ENCODE measurements around the gene ETS2.
"Not testable (repeated sequence)": the region's sequence is repeated elsewhere in the genome, so short reads cannot be mapped to it uniquely, and the experiment has no call there.

Gene ETS2

DNA sequence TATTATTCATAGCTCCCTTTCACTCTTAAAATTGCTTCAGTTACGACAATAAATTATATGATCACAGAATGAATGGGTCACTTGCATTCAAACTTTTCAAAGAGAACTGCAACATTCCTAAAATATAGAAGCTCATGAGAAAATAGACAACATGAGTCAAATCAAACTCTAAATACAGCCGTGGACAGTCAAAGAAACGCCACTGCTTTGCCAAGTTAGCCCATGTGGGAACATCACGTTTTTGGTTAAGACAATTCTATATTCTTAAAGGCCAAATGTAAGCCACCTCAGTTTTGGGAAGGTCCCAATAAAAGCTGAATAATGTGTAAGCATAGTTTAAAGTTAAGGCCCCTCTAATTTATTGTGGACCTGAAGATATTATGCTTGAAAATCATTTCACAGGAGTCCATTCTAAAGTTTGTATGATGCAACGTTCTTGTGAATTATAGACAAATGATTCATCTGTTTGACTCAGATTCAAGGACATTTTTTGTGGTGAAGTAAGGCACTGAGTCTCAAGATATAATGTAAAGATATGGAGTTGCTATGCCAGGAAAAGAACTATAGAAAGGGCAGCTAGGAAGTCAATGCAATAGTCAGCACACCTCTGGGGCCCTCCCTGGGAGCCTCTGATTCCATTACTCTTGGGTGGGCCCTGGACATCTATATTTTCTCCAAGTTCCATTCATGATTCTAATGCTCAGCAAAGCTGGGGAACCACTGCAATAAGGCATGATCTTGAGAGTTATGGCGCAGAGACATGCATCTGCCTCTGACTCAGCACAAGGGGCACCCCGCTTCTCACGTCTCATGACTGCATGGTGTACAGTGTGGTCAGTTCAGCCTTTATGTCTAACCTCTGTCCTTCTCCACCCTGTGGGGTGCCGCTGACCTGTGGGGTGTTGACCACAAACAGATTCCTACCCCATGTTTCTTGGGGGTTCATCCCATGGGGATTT is 33.9 kb downstream of the ETS2 start:
- H3K27me3 Mint-ChIP-seq (ENCODE audit: low read depth) = no peaks in the 10 kb centered on the region
- H3K9me3 Mint-ChIP-seq = no peaks in the 10 kb centered on the region
- H3K27ac Mint-ChIP-seq = no peak overlapping the region
- H3K4me3 Mint-ChIP-seq = no peak overlapping the region
- peak; percentile 66 for DNase-seq (ENCODE audit: low spot score)
- no peaks in the 10 kb centered on the region for H3K36me3 Mint-ChIP-seq (ENCODE audit: low read depth)
- H3K4me1 Mint-ChIP-seq (ENCODE audit: low read depth) = peaks cover 16% of the 10 kb centered on the region

DNA sequence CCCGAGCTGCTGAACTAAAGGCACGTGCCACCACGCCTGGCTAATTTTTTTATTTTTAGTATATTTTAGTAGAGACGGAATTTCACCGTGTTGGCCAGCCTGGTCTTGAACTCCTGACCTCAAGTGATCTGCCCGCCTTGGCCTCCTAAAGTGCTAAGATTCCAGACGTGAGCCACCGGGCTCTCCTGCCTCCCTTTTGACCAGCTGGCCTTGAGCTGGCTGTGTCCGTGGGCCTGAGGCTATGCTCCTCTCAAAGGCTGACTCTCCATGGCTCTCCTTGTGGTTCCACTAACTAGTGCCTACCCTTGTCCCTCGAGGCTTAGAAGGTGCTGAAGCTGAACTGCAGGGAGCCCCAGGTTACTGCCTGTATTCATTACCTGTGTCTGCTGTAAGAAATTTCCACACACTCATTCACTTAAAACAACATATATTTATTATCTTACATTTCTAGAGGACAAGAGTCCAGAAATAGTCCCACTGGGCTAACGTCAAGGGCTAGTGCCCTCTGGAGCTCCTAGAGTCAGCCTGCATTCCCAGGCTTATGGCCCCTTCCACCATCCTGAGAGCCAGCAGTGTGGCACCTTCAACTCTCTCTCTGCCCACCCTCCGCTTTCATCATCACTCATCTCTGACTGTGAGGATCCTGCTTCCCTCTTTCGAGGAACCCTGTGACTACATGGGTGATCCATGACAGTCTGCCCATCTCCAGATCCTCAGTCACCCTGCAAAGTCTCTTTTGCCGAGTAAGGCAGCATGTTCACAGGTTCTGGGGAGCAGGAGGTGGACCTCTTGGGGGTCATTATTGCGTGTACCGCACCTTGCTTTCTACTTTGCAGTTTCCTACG is 34.9 kb downstream of the ETS2 start:
- Mint-ChIP-seq H3K4me3 (no peak overlapping the region), H3K27ac (no peak overlapping the region), H3K27me3 (ENCODE audit: low read depth) (no peaks in the 10 kb centered on the region), H3K4me1 (ENCODE audit: low read depth) (peaks cover 16% of the 10 kb centered on the region), H3K9me3 (no peaks in the 10 kb centered on the region), H3K36me3 (ENCODE audit: low read depth) (no peaks in the 10 kb centered on the region)
- DNase-seq (ENCODE audit: low spot score) = no peak

DNA sequence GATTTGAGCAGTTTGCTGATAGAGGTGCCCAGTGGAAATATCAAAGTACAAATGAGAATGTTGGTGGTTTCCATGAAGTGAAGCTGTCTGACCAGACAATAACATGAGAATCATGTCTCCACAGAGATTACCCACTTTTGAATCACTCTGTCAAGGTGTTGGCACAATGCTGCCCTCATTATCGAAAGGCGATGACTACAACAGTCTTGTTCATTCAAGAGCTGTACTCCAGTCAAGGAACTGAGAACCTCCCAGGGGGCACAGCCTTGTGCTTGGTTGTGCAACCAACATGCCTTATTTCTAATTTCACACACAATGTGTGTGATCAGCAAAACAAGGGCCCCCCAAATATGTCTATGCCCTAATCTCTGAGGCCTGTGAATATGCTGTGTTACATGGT is 35.7 kb downstream of the ETS2 start:
- no peaks in the 10 kb centered on the region for H3K36me3 Mint-ChIP-seq (ENCODE audit: low read depth)
- DNase-seq (ENCODE audit: low spot score) = no peak
- no peak overlapping the region for H3K4me3 Mint-ChIP-seq
- no peaks in the 10 kb centered on the region for H3K9me3 Mint-ChIP-seq
- no peaks in the 10 kb centered on the region for H3K27me3 Mint-ChIP-seq (ENCODE audit: low read depth)
- no peak overlapping the region for H3K27ac Mint-ChIP-seq
- peaks cover 16% of the 10 kb centered on the region for H3K4me1 Mint-ChIP-seq (ENCODE audit: low read depth)

DNA sequence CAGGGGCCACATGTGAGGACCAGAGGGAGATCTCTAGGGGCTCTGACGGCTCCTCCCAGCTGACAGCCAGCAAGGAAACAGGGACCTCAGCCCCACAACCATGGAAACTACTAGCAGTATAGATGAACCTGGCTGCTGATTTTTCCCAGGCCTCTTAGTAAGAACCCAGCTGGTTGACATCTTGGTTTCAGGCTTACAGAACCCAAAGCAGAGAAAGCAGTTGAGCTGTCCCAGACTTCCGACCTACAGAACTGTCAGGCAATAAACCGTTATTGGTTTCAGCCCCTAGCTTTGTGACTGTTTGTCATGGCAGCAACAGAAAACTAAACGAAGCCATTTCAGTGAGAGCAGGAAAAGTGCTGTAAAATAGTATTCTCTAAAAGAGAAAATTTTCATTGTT is 36.4 kb downstream of the ETS2 start:
- peaks cover 16% of the 10 kb centered on the region for H3K4me1 Mint-ChIP-seq (ENCODE audit: low read depth)
- H3K27me3 Mint-ChIP-seq (ENCODE audit: low read depth) = no peaks in the 10 kb centered on the region

DNA sequence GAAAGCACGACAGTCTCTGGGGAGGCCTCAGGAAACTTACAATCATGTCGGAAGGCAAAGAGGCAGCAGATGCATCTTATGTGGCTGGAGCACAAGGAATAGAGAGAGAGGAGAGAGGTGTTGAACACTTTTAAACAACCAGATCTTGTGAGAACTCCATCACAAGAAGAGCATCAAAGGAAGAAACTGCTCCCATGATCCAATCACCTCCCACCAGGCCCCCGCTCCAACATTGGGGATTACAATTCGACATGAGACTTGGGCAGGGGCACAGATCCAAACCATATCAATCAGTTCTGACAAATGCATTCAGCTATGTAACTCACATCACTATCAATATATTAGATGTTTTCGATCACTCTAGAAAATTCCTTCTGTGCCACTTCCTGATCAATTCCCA is 37.6 kb downstream of the ETS2 start:
- Mint-ChIP-seq H3K36me3 (ENCODE audit: low read depth) (no peaks in the 10 kb centered on the region), H3K4me1 (ENCODE audit: low read depth) (peaks cover 9% of the 10 kb centered on the region), H3K9me3 (no peaks in the 10 kb centered on the region), H3K4me3 (no peak overlapping the region), H3K27me3 (ENCODE audit: low read depth) (no peaks in the 10 kb centered on the region), H3K27ac (no peak overlapping the region)
- no peak for DNase-seq (ENCODE audit: low spot score)

More for the DNA sequence above, 36.4 kb downstream of the ETS2 start:
- Mint-ChIP-seq H3K4me3 (no peak overlapping the region), H3K36me3 (ENCODE audit: low read depth) (no peaks in the 10 kb centered on the region), H3K27ac (no peak overlapping the region), H3K9me3 (no peaks in the 10 kb centered on the region)
- no peak for DNase-seq (ENCODE audit: low spot score)

DNA sequence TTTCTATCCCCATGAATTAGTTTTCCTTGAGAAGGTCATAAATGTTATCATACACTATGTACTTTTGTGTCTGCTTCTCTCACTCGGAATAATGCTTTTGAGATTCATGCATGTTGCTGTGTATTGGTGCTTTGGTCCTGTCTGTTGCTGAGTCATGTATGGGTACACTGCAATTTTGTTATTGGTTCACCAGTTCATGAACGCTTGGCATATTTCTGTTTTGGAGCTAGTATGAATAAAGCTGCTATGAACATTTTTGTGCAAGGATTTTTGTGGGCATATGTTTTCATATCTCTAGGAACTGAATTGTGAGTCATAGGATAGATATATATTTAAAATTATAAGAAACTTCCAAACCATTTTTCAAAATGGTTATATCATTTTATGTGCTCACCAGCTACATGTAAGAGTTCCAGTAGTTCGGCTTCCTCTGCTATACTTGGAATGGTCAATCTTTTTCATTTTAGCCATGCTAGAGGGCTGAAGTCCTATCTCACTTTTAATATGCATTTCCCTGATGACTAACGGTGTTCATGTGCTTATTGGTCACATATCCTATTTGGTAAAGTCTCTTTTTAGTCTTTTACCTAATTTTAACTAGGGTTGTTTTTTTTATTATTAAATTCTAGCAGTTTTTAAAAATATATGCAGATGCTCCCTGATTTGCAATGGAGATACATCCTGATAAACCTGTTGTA is 38.2 kb downstream of the ETS2 start:
- no peak overlapping the region for H3K4me3 Mint-ChIP-seq
- no peak overlapping the region for H3K27ac Mint-ChIP-seq
- no peak for DNase-seq (ENCODE audit: low spot score)
- H3K4me1 Mint-ChIP-seq (ENCODE audit: low read depth) = peaks cover 7% of the 10 kb centered on the region
- no peaks in the 10 kb centered on the region for H3K9me3 Mint-ChIP-seq
- no peaks in the 10 kb centered on the region for H3K27me3 Mint-ChIP-seq (ENCODE audit: low read depth)
- no peaks in the 10 kb centered on the region for H3K36me3 Mint-ChIP-seq (ENCODE audit: low read depth)

DNA sequence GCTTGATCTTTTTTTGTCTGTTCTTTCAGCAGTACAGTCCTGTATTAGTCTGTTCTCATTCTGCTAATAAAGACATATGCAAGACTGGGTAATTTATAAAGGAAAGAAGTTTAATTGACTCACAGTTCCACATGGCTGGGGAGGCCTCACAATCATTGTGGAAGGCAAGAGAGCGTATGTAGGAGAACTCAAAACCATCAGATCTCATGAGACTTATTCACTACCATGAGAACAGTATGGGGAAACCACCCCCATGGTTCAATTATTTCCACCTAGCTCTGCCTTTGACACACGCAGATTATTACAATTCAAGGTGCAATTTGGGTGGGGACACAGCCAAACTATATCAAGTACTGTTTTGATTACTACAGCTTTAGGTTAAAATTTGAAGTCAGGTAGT is 39.6 kb downstream of the ETS2 start:
- H3K4me1 Mint-ChIP-seq (ENCODE audit: low read depth); H3K4me3 Mint-ChIP-seq; H3K27ac Mint-ChIP-seq; H3K9me3 Mint-ChIP-seq; H3K27me3 Mint-ChIP-seq (ENCODE audit: low read depth); DNase-seq (ENCODE audit: low spot score); H3K36me3 Mint-ChIP-seq (ENCODE audit: low read depth): not testable (repeated sequence)

DNA sequence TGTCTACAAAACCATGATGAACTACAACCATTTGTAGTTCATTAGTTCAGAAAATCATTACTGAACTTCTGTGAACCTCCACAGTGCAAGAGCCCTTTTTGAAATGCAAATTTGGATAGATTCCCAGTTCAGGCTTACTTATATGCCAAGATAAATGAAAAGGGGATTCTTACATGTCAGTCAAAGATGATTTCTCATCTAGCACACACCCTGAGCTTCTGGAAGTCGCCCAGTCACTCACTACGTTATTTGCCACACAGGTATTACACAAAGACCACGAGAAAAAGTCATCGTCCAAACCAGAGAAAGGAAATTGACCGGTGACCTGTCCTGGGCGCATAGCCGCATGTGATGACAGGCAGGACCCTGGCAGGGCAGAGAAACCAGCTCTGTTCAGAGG is 41.8 kb downstream of the ETS2 start:
- Mint-ChIP-seq H3K27ac (no peak overlapping the region), H3K9me3 (peaks cover 4% of the 10 kb centered on the region), H3K36me3 (ENCODE audit: low read depth) (no peaks in the 10 kb centered on the region), H3K4me3 (no peak overlapping the region), H3K4me1 (ENCODE audit: low read depth) (peaks cover 6% of the 10 kb centered on the region), H3K27me3 (ENCODE audit: low read depth) (no peaks in the 10 kb centered on the region)
- DNase-seq (ENCODE audit: low spot score) = no peak

DNA sequence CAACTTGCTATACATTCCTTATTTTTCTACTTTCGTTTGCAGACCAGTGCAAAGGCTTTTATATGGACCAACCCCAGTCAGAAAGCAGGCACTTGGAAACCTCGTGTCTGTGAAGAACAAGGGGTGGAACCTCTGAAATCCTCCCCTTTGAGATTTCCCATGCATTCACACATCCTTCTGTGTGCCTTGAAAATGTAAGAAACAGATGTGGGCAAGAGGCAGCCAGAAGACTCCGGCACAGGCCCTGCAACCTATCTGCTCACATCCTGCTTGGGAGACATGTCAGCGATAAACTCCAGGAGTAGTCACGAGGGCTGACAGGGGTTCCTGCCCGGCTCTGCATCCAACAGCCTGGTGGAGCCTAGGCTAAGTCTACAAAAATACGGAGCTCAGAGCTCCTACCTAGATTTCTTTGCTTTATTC is 42.5 kb downstream of the ETS2 start:
- no peak for DNase-seq (ENCODE audit: low spot score)
- Mint-ChIP-seq H3K9me3 (peaks cover 4% of the 10 kb centered on the region), H3K4me1 (ENCODE audit: low read depth) (peaks cover 6% of the 10 kb centered on the region), H3K27me3 (ENCODE audit: low read depth) (no peaks in the 10 kb centered on the region), H3K36me3 (ENCODE audit: low read depth) (no peaks in the 10 kb centered on the region), H3K4me3 (no peak overlapping the region), H3K27ac (no peak overlapping the region)

DNA sequence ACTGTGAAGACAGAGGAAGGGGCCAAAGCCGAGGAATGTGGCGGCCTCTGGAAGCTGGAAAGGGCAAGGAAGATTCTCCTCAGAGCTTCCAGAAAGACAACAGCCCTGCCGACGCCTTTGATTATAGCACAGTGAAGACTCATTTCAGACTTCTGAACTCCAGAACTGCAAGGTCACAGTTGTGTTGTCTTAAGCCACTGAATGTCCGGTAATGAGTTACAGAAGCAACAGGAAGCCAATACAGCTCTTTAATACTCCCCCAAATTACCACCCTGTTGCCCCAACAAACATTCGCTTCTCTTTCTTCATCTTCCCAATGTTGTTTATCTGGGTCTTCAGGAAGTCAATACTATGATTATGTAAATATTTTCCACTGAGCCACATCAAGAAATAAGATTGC is 44.0 kb downstream of the ETS2 start:
- Mint-ChIP-seq H3K36me3 (ENCODE audit: low read depth) (no peaks in the 10 kb centered on the region), H3K4me1 (ENCODE audit: low read depth) (peaks cover 6% of the 10 kb centered on the region), H3K27me3 (ENCODE audit: low read depth) (peaks cover 2% of the 10 kb centered on the region)

DNA sequence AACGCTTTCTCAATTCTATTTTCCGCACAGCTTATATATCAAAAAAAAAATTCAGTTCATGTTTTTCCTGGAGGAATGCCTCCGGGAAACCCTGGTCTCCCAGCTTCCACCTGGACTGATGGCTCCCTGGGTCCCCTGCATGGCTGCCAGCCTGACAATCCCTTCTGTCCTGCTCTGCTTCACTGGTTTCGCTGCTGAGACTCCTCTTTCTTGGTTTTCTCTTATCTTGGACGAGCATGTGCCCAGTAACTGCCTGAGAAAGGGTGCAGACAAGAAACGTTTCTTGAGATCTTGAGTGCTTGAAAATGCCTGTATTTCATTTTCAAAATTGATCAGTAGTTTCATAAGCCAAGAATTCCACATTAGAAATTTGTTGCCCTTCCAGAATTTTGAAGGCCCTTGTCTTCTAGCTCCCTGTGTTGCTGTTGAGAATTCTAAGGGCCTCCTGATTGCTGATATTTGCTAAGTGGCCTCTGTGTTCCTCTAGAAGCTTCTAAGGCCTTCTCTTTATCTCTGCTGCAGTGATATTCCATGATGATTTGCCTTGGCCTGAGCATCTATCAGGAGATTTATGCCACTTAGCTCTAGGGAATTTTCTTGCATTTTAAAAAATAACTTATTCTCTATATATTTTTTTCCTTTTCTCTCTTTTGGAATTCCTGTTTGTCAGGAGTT is 44.7 kb downstream of the ETS2 start:
- Mint-ChIP-seq H3K9me3 (peaks cover 4% of the 10 kb centered on the region), H3K27ac (no peak overlapping the region), H3K36me3 (ENCODE audit: low read depth) (no peaks in the 10 kb centered on the region), H3K27me3 (ENCODE audit: low read depth) (peaks cover 2% of the 10 kb centered on the region), H3K4me3 (no peak overlapping the region), H3K4me1 (ENCODE audit: low read depth) (peaks cover 6% of the 10 kb centered on the region)
- no peak for DNase-seq (ENCODE audit: low spot score)

More for the DNA sequence above, 44.0 kb downstream of the ETS2 start:
- DNase-seq (ENCODE audit: low spot score) = no peak
- H3K27ac Mint-ChIP-seq = no peak overlapping the region
- no peak overlapping the region for H3K4me3 Mint-ChIP-seq
- H3K9me3 Mint-ChIP-seq = peaks cover 4% of the 10 kb centered on the region

DNA sequence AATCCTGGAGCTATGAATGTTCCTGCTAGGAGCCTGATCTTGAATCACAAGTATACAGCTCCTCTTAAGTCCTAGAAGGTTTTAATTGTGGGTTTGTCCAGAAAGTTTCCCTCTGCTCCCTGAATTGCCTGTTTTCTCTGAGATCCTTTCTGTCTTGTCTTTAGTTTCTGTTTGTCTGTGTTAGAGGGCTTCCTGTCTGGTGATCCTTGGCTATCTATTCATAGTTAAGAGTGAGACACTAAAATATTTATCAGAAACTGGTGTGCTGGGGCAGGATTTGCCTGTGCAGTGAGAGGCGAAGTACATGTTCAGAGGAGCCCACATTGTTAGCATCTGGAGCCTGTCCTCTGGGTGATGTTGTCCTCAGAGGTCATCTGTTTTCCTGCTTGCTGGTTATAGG is 45.4 kb downstream of the ETS2 start:
- H3K36me3 Mint-ChIP-seq (ENCODE audit: low read depth) = no peaks in the 10 kb centered on the region
- H3K9me3 Mint-ChIP-seq = peaks cover 4% of the 10 kb centered on the region
- H3K4me3 Mint-ChIP-seq = no peak overlapping the region
- H3K4me1 Mint-ChIP-seq (ENCODE audit: low read depth) = peaks cover 6% of the 10 kb centered on the region
- H3K27me3 Mint-ChIP-seq (ENCODE audit: low read depth) = peaks cover 4% of the 10 kb centered on the region
- H3K27ac Mint-ChIP-seq = peak overlapping the region; percentile 32
- no peak for DNase-seq (ENCODE audit: low spot score)

DNA sequence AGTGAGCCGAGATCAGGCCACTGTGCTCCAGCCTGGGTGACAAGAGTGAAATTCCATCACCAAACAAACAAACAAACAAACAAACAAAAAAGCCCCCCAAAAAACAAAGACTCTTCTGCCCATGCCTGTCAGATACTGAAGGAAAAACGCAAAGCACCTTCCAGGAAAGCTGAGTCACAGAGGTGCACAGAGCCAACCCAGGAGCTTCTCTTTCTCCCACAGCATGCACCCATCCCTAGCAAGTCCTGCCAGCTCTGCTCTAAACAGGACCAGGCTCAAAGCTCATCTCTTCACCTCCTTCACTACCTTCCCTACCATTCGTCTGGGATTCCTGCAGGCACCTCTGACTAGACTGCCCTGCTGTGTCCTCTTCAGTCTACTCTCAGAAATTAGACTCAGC is 46.5 kb downstream of the ETS2 start:
- peaks cover 4% of the 10 kb centered on the region for H3K9me3 Mint-ChIP-seq
- peaks cover 4% of the 10 kb centered on the region for H3K27me3 Mint-ChIP-seq (ENCODE audit: low read depth)
- H3K4me3 Mint-ChIP-seq = no peak overlapping the region
- no peak for DNase-seq (ENCODE audit: low spot score)
- peaks cover 6% of the 10 kb centered on the region for H3K4me1 Mint-ChIP-seq (ENCODE audit: low read depth)
- no peaks in the 10 kb centered on the region for H3K36me3 Mint-ChIP-seq (ENCODE audit: low read depth)
- H3K27ac Mint-ChIP-seq = no peak overlapping the region

Data from T-helper 2 cell treated with Interferon-gamma antibody and Interleukin-4, amounts not matched to agents 5 μg/mL and 100 μg/mL, for 36 hours (primary cell).